ENCODE results near the gene CTU2. TPM values are rescaled to one million over a fixed set of nuclear protein-coding genes. Genes with fewer than 3 reads are reported as not detected.

Gene CTU2
- total RNA-seq, 1 donor from 2014 or later, result 13.1 TPM

DNA sequence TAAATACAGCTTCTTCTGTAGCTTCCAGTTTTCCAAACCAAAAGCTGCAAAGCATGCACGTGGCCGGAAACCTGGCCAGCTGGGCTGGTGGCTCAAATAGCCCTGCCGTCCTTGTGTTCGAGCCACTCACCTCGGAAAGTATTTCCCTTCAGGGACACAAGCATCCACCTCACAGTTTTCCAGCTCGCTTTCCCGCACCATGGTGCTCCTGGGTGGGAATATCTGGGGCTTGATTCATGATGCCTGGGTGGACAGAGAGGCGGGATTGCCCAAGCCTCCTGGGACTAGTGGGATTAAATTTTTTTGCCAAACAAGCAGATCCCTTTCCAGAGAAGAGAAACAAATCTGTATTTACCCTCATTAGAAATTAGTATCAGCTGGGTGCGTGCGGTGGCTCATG, 36.3 kb upstream of the CTU2 start:
- Histone ChIP-seq H3K4me1 (peaks cover 48% of the 10 kb centered on the region), H3K36me3 (no peaks in the 10 kb centered on the region), H3K4me3 (no peak overlapping the region), H3K9me3 (replicated peaks) (no peaks in the 10 kb centered on the region), H3K27me3 (ENCODE audit: low read depth) (no peaks in the 10 kb centered on the region), H3K27ac (replicated peaks) (no peak overlapping the region)
- intact Hi-C loops (cut with micrococcal nuclease), result no loop called here
- no peak for TF ChIP-seq CTCF (IDR thresholded peaks at IDR 0.05; ENCODE audit: borderline replicate concordance)
- no peak for DNase-seq

GRCh38 chr16:88671806-88672205, 34.5 kb upstream of the CTU2 start:
- Histone ChIP-seq H3K27me3 (ENCODE audit: low read depth) (no peaks in the 10 kb centered on the region), H3K9me3 (replicated peaks) (no peaks in the 10 kb centered on the region), H3K4me1 (peaks cover 50% of the 10 kb centered on the region), H3K36me3 (no peaks in the 10 kb centered on the region), H3K4me3 (no peak overlapping the region), H3K27ac (replicated peaks) (peak overlapping the region; percentile 87)
- DNase-seq, result no peak
- TF ChIP-seq CTCF (IDR thresholded peaks at IDR 0.05; ENCODE audit: borderline replicate concordance), result no peak
- intact Hi-C loops (cut with micrococcal nuclease), result no loop called here

- TF ChIP-seq CTCF (IDR thresholded peaks at IDR 0.05; ENCODE audit: borderline replicate concordance), result peak; percentile 27
- Histone ChIP-seq H3K36me3 (no peaks in the 10 kb centered on the region), H3K4me3 (no peak overlapping the region), H3K27ac (replicated peaks) (peak overlapping the region; percentile 87), H3K27me3 (ENCODE audit: low read depth) (no peaks in the 10 kb centered on the region), H3K4me1 (peaks cover 47% of the 10 kb centered on the region), H3K9me3 (replicated peaks) (no peaks in the 10 kb centered on the region)
- no peak for DNase-seq
- intact Hi-C loops (cut with micrococcal nuclease), result no loop called here
Measured at GRCh38 chr16:88672776-88673175, 33.5 kb upstream of the CTU2 start.

DNA sequence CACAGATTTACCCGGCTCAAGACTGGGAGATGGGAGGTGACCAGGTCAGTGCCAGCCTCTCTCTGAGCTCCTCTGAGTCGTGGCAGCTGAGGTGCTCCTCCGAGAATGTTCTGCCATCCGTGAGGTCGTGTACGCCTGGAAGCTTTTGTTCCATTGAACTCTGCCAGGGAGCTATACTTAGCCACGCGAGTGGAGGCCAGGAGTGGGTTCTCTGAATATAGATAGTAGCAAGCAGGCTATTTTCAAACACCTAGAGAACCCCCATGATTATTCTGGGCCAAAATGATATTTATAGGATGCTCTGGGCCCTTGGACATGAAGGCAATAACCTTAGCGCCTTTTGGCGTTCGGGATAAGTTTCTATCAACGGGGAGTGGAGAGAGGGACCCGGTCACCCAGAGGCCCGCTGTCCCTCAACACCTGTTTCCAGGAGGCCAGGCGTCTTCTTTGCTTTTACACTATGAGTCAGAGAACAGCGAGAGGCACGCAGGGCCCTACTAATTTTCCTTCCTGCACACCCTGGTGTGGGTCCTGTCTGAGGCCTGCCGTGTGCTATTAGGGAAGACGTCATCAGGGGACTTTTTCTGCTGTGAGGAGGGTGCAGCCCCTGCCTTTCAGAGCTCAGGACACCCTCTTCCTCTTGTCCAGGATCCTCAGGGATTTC, 32.5 kb upstream of the CTU2 start:
- H3K27ac ChIP-seq (replicated peaks), result peak overlapping the region; percentile 87

DNA sequence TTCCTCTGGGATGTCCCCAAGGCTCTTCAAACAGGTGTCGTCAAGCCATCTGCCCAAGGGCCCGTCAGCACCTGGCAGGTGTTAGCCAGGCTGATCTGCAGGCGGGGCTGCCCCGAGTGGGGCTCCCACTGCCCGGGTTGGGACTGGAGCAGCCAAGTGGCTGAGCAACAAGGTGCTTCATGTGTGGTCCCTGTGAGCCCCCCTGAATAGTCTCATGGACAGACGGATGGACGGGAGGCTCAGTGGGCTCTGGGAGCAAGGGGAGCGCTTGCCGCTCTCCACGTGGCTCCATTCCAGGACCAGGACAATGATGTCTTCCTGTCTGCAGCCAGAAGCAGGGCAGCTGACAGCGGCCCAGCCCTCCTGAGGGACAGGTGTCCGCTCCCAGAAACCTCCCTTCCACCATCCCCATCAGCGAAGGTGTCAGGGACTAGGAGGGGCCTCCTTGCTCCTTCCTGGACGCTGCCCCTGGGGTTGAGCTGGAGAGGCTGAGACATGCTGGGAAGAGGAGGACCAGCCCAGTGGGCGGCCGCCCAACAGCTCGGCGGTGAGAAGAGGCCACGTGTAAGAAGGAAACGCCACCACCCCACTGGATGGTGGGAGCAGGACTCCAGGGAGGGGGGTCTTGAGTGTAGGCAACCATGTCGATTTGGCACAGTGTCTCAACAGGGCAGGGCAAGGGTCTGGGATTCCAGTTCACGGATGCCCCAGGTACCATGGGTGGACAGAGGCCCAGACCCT, 29.6 kb upstream of the CTU2 start:
- no peaks in the 10 kb centered on the region for H3K9me3 ChIP-seq (replicated peaks)
- H3K4me3 ChIP-seq, result no peak overlapping the region
- intact Hi-C loops (cut with micrococcal nuclease), result no loop called here
- H3K27ac ChIP-seq (replicated peaks), result no peak overlapping the region
- H3K4me1 ChIP-seq, result peaks cover 48% of the 10 kb centered on the region
- no peaks in the 10 kb centered on the region for H3K36me3 ChIP-seq
- peaks cover 28% of the 10 kb centered on the region for H3K27me3 ChIP-seq (ENCODE audit: low read depth)
- TF ChIP-seq CTCF (IDR thresholded peaks at IDR 0.05; ENCODE audit: borderline replicate concordance), result no peak
- DNase-seq, result no peak

More for the DNA sequence above, 32.5 kb upstream of the CTU2 start:
- no peak for TF ChIP-seq CTCF (IDR thresholded peaks at IDR 0.05; ENCODE audit: borderline replicate concordance)
- Histone ChIP-seq H3K9me3 (replicated peaks) (no peaks in the 10 kb centered on the region), H3K36me3 (no peaks in the 10 kb centered on the region), H3K27me3 (ENCODE audit: low read depth) (peaks cover 9% of the 10 kb centered on the region), H3K4me1 (peaks cover 52% of the 10 kb centered on the region), H3K4me3 (peak overlapping the region; percentile 9)
- intact Hi-C loops (cut with micrococcal nuclease), result no loop called here
- DNase-seq, result peak; percentile 61

Measured in left ventricle myocardium inferior (tissue), 1 donor.